ENCODE measurements around the gene C19orf85.
"Not testable (repeated sequence)": the region's sequence is repeated elsewhere in the genome, so short reads cannot be mapped to it uniquely, and the experiment has no call there.

The C19orf85 gene

GRCh38 chr19:55455576-55456235, 8.8 kb downstream of the C19orf85 start:
- DNase-seq, result no peak

- DNase-seq, result peak; percentile 15
Observed at GRCh38 chr19:55454787-55455243, 9.7 kb downstream of the C19orf85 start.

GRCh38 chr19:55453511-55454260, 10.9 kb downstream of the C19orf85 start:
- DNase-seq, result no peak

GRCh38 chr19:55452749-55453346, 11.7 kb downstream of the C19orf85 start:
- no peak for DNase-seq

- DNase-seq, result no peak
Observed at GRCh38 chr19:55451965-55452748, 12.4 kb downstream of the C19orf85 start.

- no peak for DNase-seq
Observed at GRCh38 chr19:55451163-55451964, 13.2 kb downstream of the C19orf85 start.

- no peak for DNase-seq
Observed at GRCh38 chr19:55449469-55449868, 15.1 kb downstream of the C19orf85 start.

- not testable (repeated sequence) for DNase-seq
Observed at GRCh38 chr19:55448175-55448490, 16.4 kb downstream of the C19orf85 start.

- peak; percentile 20 for DNase-seq
Observed at GRCh38 chr19:55447421-55448174, 17.0 kb downstream of the C19orf85 start.

- no peak for DNase-seq
Observed at GRCh38 chr19:55446060-55446459, 18.5 kb downstream of the C19orf85 start.

- no peak for DNase-seq
Observed at GRCh38 chr19:55444646-55445045, 19.9 kb downstream of the C19orf85 start.

GRCh38 chr19:55443824-55444480, 20.6 kb downstream of the C19orf85 start:
- no peak for DNase-seq

GRCh38 chr19:55443045-55443823, 21.3 kb downstream of the C19orf85 start, which contains the start of gene SHISA7:
Gene SHISA7 (minus strand): TSS chr19:55443300. CDS start chr19:55442863, 437 bp downstream.
- no peak for DNase-seq

GRCh38 chr19:55442372-55442961, 22.1 kb downstream of the C19orf85 start:
- DNase-seq, result peak; percentile 37

- DNase-seq, result no peak
Observed at GRCh38 chr19:55441692-55442321, 22.7 kb downstream of the C19orf85 start.

- DNase-seq, result no peak
Observed at GRCh38 chr19:55441319-55441691, 23.2 kb downstream of the C19orf85 start.

- DNase-seq, result no peak
Observed at GRCh38 chr19:55440411-55441105, 24.0 kb downstream of the C19orf85 start.

- no peak for DNase-seq
Observed at GRCh38 chr19:55439052-55439451, 25.5 kb downstream of the C19orf85 start.

- DNase-seq, result peak; percentile 43
Observed at GRCh38 chr19:55437410-55437809, 27.1 kb downstream of the C19orf85 start.
